NCI-H2029 treated with DMSO at 0.1 percent for 48 hours (cell line): Measurements from ENCODE around the gene COL5A1.
"Not testable (repeated sequence)": the region's sequence is repeated elsewhere in the genome, so short reads cannot be mapped to it uniquely, and the experiment has no call there.

Source experiments
- DNase-seq: peaks from one replicate; lab custom pipeline; 2025; lab: John Stamatoyannopoulos, UW

COL5A1 gene

GRCh38 chr9:134638502-134639090 is 3.0 kb upstream of the COL5A1 start:
- DNase-seq = no peak

- DNase-seq = no peak
Measured at GRCh38 chr9:134639994-134640393, 1.6 kb upstream of the COL5A1 start.

GRCh38 chr9:134640506-134641172 is 964 bp upstream of the COL5A1 start:
- no peak for DNase-seq

- DNase-seq = no peak
Measured at GRCh38 chr9:134641990-134642384, 384 bp downstream of the COL5A1 start.

- DNase-seq = no peak
Measured at GRCh38 chr9:134642385-134643181, 980 bp downstream of the COL5A1 start.

- DNase-seq = no peak
Measured at GRCh38 chr9:134643222-134643671, 1.6 kb downstream of the COL5A1 start.

GRCh38 chr9:134644401-134644724 is 2.8 kb downstream of the COL5A1 start:
- DNase-seq = not testable (repeated sequence)

- DNase-seq = no peak
Measured at GRCh38 chr9:134644725-134645606, 3.4 kb downstream of the COL5A1 start.

- no peak for DNase-seq
Measured at GRCh38 chr9:134645607-134646365, 4.2 kb downstream of the COL5A1 start.

- DNase-seq = no peak
Measured at GRCh38 chr9:134647359-134648080, 5.9 kb downstream of the COL5A1 start.

- DNase-seq = no peak
Measured at GRCh38 chr9:134648701-134649530, 7.3 kb downstream of the COL5A1 start.

GRCh38 chr9:134650431-134651190 is 9.0 kb downstream of the COL5A1 start:
- DNase-seq = no peak

GRCh38 chr9:134651226-134651905 is 9.8 kb downstream of the COL5A1 start:
- no peak for DNase-seq

- DNase-seq = no peak
Measured at GRCh38 chr9:134652291-134653225, 11.0 kb downstream of the COL5A1 start.

- DNase-seq = no peak
Measured at GRCh38 chr9:134653259-134654009, 11.8 kb downstream of the COL5A1 start.

- DNase-seq = no peak
Measured at GRCh38 chr9:134655101-134655500, 13.5 kb downstream of the COL5A1 start.
